HG03565 (cell line): Measurements from ENCODE around the gene ZNF230.

Experiments
- ATAC-seq: cut with Tn5 transposase; IDR thresholded peaks from one replicate; pipeline ENCODE4 v1.9.1; 2021; ENCODE audit warnings: mild to moderate bottlenecking, moderate library complexity; ENCODE audit not compliant: unreplicated experiment

The ZNF230 gene

GRCh38 chr19:44002566-44003460 is at the start of gene ZNF230:
Gene ZNF230 (plus strand): TSS chr19:44002957. CDS start chr19:44007079, 4,122 bp downstream.
- peak; percentile 88 for ATAC-seq

GRCh38 chr19:43956827-43957226 is 45.9 kb upstream of the ZNF230 start:
- ATAC-seq = no peak

- ATAC-seq = no peak
Measured at GRCh38 chr19:43957891-43958290, 44.9 kb upstream of the ZNF230 start.

GRCh38 chr19:43960411-43960810 is 42.3 kb upstream of the ZNF230 start:
- no peak for ATAC-seq

GRCh38 chr19:43966079-43966694 is 36.6 kb upstream of the ZNF230 start:
- ATAC-seq = no peak

GRCh38 chr19:43976732-43977131 is 26.0 kb upstream of the ZNF230 start:
- ATAC-seq = no peak

- ATAC-seq = no peak
Measured at GRCh38 chr19:43983544-43983911, 19.2 kb upstream of the ZNF230 start.

GRCh38 chr19:43983912-43984686 is 18.7 kb upstream of the ZNF230 start, which contains the start of gene ZNF155:
Gene ZNF155 (plus strand): TSS chr19:43984188. CDS start chr19:43988544, 4,356 bp downstream.
- peak; percentile 76 for ATAC-seq

GRCh38 chr19:43984687-43985000 is 18.1 kb upstream of the ZNF230 start:
- ATAC-seq = no peak

GRCh38 chr19:43997631-43998290 is 5.0 kb upstream of the ZNF230 start:
- no peak for ATAC-seq

- ATAC-seq = no peak
Measured at GRCh38 chr19:44002212-44002565, 568 bp upstream of the ZNF230 start.

GRCh38 chr19:44003461-44004009 is 778 bp downstream of the ZNF230 start:
- no peak for ATAC-seq

- no peak for ATAC-seq
Measured at GRCh38 chr19:44005973-44006372, 3.2 kb downstream of the ZNF230 start.

- ATAC-seq = no peak
Measured at GRCh38 chr19:44007473-44007872, 4.7 kb downstream of the ZNF230 start.

GRCh38 chr19:44010468-44010867 is 7.7 kb downstream of the ZNF230 start:
- ATAC-seq = no peak

GRCh38 chr19:44019498-44019897 is 16.7 kb downstream of the ZNF230 start:
- ATAC-seq = no peak

GRCh38 chr19:44021221-44021620 is 18.5 kb downstream of the ZNF230 start:
- ATAC-seq = no peak

- no peak for ATAC-seq
Measured at GRCh38 chr19:44024900-44025216, 22.1 kb downstream of the ZNF230 start.

- ATAC-seq = peak; percentile 96
Measured at GRCh38 chr19:44025217-44025936, 22.6 kb downstream of the ZNF230 start, which contains the start of gene ZNF222. Gene ZNF222 (plus strand): TSS chr19:44025379. CDS start chr19:44025437, 58 bp downstream.

GRCh38 chr19:44026622-44027021 is 23.9 kb downstream of the ZNF230 start:
- ATAC-seq = no peak
